ENCODE data around the gene COLGALT1. TPM values are rescaled to one million over a fixed set of nuclear protein-coding genes. Genes with fewer than 3 reads are reported as not detected.
"Not testable (repeated sequence)": the region's sequence is repeated elsewhere in the genome, so short reads cannot be mapped to it uniquely, and the experiment has no call there.

Gene COLGALT1
- total and polyA plus RNA-seq, 5 donors from 2014 or later: 17.1 to 40.6 (median 18.3) TPM

DNA sequence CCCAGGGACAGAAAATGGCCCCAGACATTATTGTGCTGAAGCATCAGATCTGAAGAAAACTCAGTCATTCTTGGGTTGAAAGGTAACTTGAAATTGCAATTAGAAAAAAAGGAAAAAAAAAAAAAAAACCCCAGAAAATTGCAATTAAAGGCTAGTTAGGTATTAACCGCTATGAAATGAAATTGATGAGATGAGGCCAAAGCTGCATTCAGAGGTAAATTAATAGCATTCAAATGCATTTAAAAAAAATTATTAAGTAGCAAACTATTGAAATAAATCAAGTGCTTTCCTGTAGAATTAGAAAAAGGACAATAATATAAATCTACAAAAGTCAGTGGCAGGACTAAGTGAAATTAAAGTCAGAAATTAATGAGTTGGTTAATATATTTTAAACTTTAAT is 37.6 kb upstream of the COLGALT1 start:
- H3K27me3 ChIP-seq (ENCODE audit: control insufficient read depth, insufficient read depth, low read length): no peaks in the 10 kb centered on the region
- Mint-ChIP-seq H3K36me3 (peaks cover 4% of the 10 kb centered on the region), H3K27me3 (peaks cover 3% of the 10 kb centered on the region), H3K4me3 (peak overlapping the region in 1 of 4 donors; percentile 49), H3K4me1 (peaks cover 0 to 26% (median 9%) of the 10 kb centered on the region in 4 donors), H3K27ac (no peak overlapping the region), H3K9me3 (peaks cover 0 to 5% (median 0%) of the 10 kb centered on the region in 7 donors)
- peaks cover 16% of the 10 kb centered on the region for H3K36me3 ChIP-seq (ENCODE audit: control insufficient read depth, insufficient read depth, low read length)
- H3K4me1 ChIP-seq (ENCODE audit: control insufficient read depth, insufficient read depth, low read length, poor library complexity, severe bottlenecking): peaks cover 4% of the 10 kb centered on the region
- H3K27ac ChIP-seq (ENCODE audit: insufficient read depth, low read length, poor library complexity, severe bottlenecking): no peak overlapping the region
- ATAC-seq (ENCODE audit: low read depth in 2 of 2) (no peak), DNase-seq (no peak)
- no peak overlapping the region for H3K4me3 ChIP-seq (ENCODE audit: low read depth, low read length)
- peaks cover 9 to 13% of the 10 kb centered on the region in 2 experiments for H3K9me3 ChIP-seq (ENCODE audit: control insufficient read depth in 2 of 2, low read length in 2 of 2)

DNA sequence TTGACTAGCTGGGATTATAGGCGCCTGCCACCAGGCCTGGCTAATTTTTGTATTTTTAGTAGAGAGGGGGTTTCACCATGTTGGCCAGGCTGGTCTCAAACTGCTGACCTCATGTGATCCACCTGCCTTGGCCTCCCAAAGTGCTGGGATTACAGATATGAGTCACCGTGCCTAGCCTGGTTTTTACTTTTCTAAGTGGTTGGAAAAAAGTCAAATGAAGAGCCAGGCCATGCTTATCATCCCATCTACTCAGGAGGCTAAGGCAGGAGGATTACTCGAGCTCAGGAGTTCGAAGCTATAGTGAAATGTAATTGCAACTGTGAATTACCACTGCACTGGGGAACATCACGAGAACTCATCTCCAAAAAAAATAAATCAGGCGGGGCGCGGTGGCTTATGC is 36.8 kb upstream of the COLGALT1 start:
- not testable (repeated sequence) for ATAC-seq (ENCODE audit: low read depth in 2 of 2); H3K27me3 Mint-ChIP-seq; H3K27ac ChIP-seq (ENCODE audit: insufficient read depth, low read length, poor library complexity, severe bottlenecking); H3K4me3 ChIP-seq (ENCODE audit: low read depth, low read length); H3K36me3 Mint-ChIP-seq; H3K27me3 ChIP-seq (ENCODE audit: control insufficient read depth, insufficient read depth, low read length); H3K4me3 Mint-ChIP-seq; DNase-seq; H3K9me3 Mint-ChIP-seq
- Mint-ChIP-seq H3K4me1 (peaks cover 0 to 27% (median 15%) of the 10 kb centered on the region in 4 donors), H3K27ac (peak overlapping the region in 1 of 3 donors; percentile 60)
- Histone ChIP-seq H3K36me3 (ENCODE audit: control insufficient read depth, insufficient read depth, low read length) (peaks cover 16% of the 10 kb centered on the region), H3K9me3 (ENCODE audit: control insufficient read depth in 2 of 2, low read length in 2 of 2) (peaks cover 9 to 13% of the 10 kb centered on the region in 2 experiments), H3K4me1 (ENCODE audit: control insufficient read depth, insufficient read depth, low read length, poor library complexity, severe bottlenecking) (peaks cover 12% of the 10 kb centered on the region)

DNA sequence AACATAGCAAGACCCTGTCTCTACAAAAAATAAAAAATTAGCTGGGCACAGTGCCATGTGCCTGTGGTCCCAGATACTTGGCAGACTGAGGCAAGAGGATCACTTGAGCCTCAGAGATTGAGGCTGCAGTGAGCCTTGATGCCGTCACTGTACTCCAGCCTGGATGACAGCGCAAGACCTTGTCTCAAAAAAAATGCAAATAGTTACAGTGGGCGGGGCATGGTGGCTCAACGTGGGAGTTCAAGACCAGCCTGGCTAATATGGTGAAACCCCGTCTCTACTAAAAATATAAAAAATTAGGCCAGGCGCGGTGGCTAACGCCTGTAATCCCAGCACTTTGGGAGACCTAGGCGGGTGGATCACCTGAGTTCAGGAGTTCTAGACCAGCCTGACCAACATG is 35.5 kb upstream of the COLGALT1 start:
- H3K4me1 ChIP-seq (ENCODE audit: control insufficient read depth, insufficient read depth, low read length, poor library complexity, severe bottlenecking): peaks cover 16% of the 10 kb centered on the region
- Mint-ChIP-seq H3K27ac (peak overlapping the region in 2 of 3 donors; percentile 34 to 52), H3K36me3 (peaks cover 4% of the 10 kb centered on the region), H3K9me3 (peaks cover 0 to 5% (median 0%) of the 10 kb centered on the region in 7 donors), H3K4me3 (no peak overlapping the region), H3K27me3 (peaks cover 7% of the 10 kb centered on the region), H3K4me1 (peaks cover 0 to 25% (median 15%) of the 10 kb centered on the region in 4 donors)
- no peak overlapping the region for H3K4me3 ChIP-seq (ENCODE audit: low read depth, low read length)
- ATAC-seq (ENCODE audit: low read depth in 2 of 2): no peak
- H3K27ac ChIP-seq (ENCODE audit: insufficient read depth, low read length, poor library complexity, severe bottlenecking): no peak overlapping the region
- no peaks in the 10 kb centered on the region for H3K27me3 ChIP-seq (ENCODE audit: control insufficient read depth, insufficient read depth, low read length)
- no peak for DNase-seq
- peaks cover 9 to 13% of the 10 kb centered on the region in 2 experiments for H3K9me3 ChIP-seq (ENCODE audit: control insufficient read depth in 2 of 2, low read length in 2 of 2)
- peaks cover 16% of the 10 kb centered on the region for H3K36me3 ChIP-seq (ENCODE audit: control insufficient read depth, insufficient read depth, low read length)

DNA sequence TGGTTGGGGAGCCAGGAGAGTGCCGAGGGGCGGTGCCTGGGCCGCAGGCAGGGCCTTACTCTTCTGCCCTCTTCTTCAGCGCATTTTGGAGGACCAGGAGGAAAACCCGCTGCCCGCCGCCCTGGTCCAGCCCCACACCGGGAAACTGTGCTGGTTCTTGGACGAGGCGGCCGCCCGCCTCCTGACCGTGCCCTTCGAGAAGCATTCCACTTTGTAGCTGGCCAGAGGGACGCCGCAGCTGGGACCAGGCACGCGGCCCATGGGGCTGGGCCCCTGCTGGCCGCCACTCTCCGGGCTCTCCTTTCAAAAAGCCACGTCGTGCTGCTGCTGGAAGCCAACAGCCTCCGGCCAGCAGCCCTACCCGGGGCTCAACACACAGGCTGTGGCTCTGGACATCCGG is 34.6 kb upstream of the COLGALT1 start:
- H3K4me1 ChIP-seq (ENCODE audit: control insufficient read depth, insufficient read depth, low read length, poor library complexity, severe bottlenecking): peaks cover 16% of the 10 kb centered on the region
- Mint-ChIP-seq H3K36me3 (peaks cover 3% of the 10 kb centered on the region), H3K27me3 (peaks cover 7% of the 10 kb centered on the region), H3K4me1 (peaks cover 0 to 28% (median 15%) of the 10 kb centered on the region in 4 donors), H3K4me3 (no peak overlapping the region), H3K27ac (no peak overlapping the region), H3K9me3 (peaks cover 0 to 5% (median 0%) of the 10 kb centered on the region in 7 donors)
- DNase-seq: no peak
- H3K27ac ChIP-seq (ENCODE audit: insufficient read depth, low read length, poor library complexity, severe bottlenecking): no peak overlapping the region
- peaks cover 9 to 13% of the 10 kb centered on the region in 2 experiments for H3K9me3 ChIP-seq (ENCODE audit: control insufficient read depth in 2 of 2, low read length in 2 of 2)
- H3K27me3 ChIP-seq (ENCODE audit: control insufficient read depth, insufficient read depth, low read length): no peaks in the 10 kb centered on the region
- H3K4me3 ChIP-seq (ENCODE audit: low read depth, low read length): no peak overlapping the region
- H3K36me3 ChIP-seq (ENCODE audit: control insufficient read depth, insufficient read depth, low read length): peaks cover 16% of the 10 kb centered on the region
- ATAC-seq (ENCODE audit: low read depth in 2 of 2): no peak

DNA sequence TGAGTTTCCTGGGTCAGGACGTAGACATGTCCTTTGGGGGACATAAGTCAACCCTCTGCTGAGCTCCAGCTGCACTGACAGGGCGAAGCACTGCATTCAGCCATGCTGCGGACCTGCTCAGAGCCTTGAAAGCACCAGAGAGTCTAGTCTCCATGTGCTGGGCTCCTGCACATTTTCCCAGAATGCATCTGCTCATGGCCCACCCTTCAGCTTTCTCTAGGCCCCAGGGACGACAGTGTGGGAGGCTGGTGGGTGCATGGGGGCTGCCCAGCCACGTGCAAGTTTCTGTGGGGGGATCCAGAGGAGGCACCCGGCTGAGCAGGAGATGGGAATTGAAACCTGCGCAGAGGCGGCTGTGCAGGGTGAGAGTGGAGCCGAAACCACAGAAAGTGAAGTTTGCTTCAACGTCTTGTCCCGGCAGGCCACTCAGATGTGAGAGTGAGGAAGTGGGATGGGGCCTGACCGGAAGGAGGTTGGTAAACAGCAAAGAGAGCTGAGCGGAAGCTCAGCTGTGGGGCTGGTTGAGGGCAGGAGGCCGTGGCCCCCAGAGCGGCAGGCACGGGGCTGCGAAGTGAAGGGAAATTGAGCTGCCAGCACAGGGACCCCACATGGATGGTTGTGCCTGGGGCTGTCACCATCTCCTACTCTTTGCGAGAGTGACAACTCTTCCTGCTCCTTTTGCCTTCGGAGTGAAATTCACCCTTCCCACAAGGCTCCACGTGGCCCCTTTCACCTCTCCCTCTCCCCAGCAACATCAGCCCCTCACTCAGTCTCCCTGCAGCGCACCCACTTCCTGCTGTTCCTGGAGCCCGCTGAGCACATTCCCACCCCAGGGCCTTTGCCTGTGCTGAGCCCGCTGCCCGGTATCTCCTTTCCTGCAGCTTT is 32.2 kb upstream of the COLGALT1 start:
- Histone ChIP-seq H3K27ac (ENCODE audit: insufficient read depth, low read length, poor library complexity, severe bottlenecking) (peak overlapping the region; percentile 43), H3K36me3 (ENCODE audit: control insufficient read depth, insufficient read depth, low read length) (no peaks in the 10 kb centered on the region), H3K4me3 (ENCODE audit: low read depth, low read length) (no peak overlapping the region), H3K27me3 (ENCODE audit: control insufficient read depth, insufficient read depth, low read length) (no peaks in the 10 kb centered on the region), H3K9me3 (ENCODE audit: control insufficient read depth in 2 of 2, low read length in 2 of 2) (peaks cover under 1 to 3% of the 10 kb centered on the region in 2 experiments), H3K4me1 (ENCODE audit: control insufficient read depth, insufficient read depth, low read length, poor library complexity, severe bottlenecking) (peaks cover 16% of the 10 kb centered on the region)
- no peaks in the 10 kb centered on the region for H3K9me3 Mint-ChIP-seq
- peak in 2 of 3 donors; percentile 17 to 83 for DNase-seq
- ATAC-seq (ENCODE audit: low read depth in 2 of 2): peak; percentile 75 to 77
- peaks cover 0 to 32% (median 15%) of the 10 kb centered on the region in 4 donors for H3K4me1 Mint-ChIP-seq
- peak overlapping the region in 2 of 4 donors; percentile 71 to 80 for H3K4me3 Mint-ChIP-seq
- H3K27me3 Mint-ChIP-seq: peaks cover 12% of the 10 kb centered on the region
- no peaks in the 10 kb centered on the region for H3K36me3 Mint-ChIP-seq
- peak overlapping the region; percentile 81 to 90 (median 90) for H3K27ac Mint-ChIP-seq

DNA sequence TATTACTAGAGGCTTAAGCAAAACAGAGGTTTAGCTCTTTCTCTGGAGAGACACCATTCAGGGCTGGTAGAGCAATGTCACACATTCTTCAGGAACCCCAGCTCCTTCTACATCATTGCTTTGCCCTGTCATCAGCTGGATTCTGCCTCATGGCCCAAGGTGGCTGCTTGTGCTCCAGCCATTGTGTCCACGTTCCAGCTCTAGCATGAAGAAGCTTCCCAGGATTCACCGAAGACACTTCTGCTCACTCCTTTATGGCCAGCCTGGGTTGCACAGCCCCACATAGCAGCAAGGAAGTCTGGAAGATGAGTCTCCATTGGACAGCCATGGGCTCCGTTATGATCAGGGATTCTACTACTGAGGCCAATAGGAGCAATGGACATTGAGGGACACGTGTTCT is 30.8 kb upstream of the COLGALT1 start:
- DNase-seq (no peak), ATAC-seq (ENCODE audit: low read depth in 2 of 2) (no peak)
- H3K4me3 Mint-ChIP-seq: no peak overlapping the region
- peaks cover 0 to 32% (median 15%) of the 10 kb centered on the region in 4 donors for H3K4me1 Mint-ChIP-seq
- Histone ChIP-seq H3K27ac (ENCODE audit: insufficient read depth, low read length, poor library complexity, severe bottlenecking) (no peak overlapping the region), H3K4me1 (ENCODE audit: control insufficient read depth, insufficient read depth, low read length, poor library complexity, severe bottlenecking) (peaks cover 16% of the 10 kb centered on the region), H3K27me3 (ENCODE audit: control insufficient read depth, insufficient read depth, low read length) (peaks cover 6% of the 10 kb centered on the region), H3K9me3 (ENCODE audit: control insufficient read depth in 2 of 2, low read length in 2 of 2) (peaks cover 0 to 6% of the 10 kb centered on the region in 2 experiments), H3K36me3 (ENCODE audit: control insufficient read depth, insufficient read depth, low read length) (no peaks in the 10 kb centered on the region), H3K4me3 (ENCODE audit: low read depth, low read length) (no peak overlapping the region)
- peaks cover 0 to 7% (median 0%) of the 10 kb centered on the region in 7 donors for H3K9me3 Mint-ChIP-seq
- peak overlapping the region in 2 of 3 donors; percentile 38 to 81 for H3K27ac Mint-ChIP-seq
- peaks cover 15% of the 10 kb centered on the region for H3K27me3 Mint-ChIP-seq
- no peaks in the 10 kb centered on the region for H3K36me3 Mint-ChIP-seq

DNA sequence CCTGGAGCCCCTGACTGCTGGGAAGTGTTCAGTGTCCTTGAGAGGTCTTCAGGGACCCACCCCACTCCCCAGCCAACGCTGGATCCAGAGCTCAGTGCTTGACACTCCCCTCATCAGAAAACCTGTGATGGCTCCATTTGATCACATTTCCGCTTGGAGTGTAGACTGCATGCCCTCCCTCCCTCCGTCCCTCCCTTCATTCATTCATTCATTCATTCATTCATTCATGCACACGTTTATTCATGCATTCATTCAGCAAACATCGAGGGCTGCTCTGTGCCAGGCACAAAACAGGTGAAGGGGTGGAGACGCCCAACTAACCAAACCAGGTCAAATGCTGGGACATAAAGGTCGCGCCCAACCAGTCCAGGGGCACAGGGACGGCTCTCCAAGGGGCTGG is 30.3 kb upstream of the COLGALT1 start:
- Mint-ChIP-seq H3K27ac (no peak overlapping the region), H3K4me1 (peaks cover 0 to 32% (median 15%) of the 10 kb centered on the region in 4 donors), H3K27me3 (peaks cover 17% of the 10 kb centered on the region), H3K36me3 (no peaks in the 10 kb centered on the region), H3K9me3 (peaks cover 0 to 7% (median 0%) of the 10 kb centered on the region in 7 donors), H3K4me3 (no peak overlapping the region)
- ATAC-seq (ENCODE audit: low read depth in 2 of 2): no peak
- Histone ChIP-seq H3K4me1 (ENCODE audit: control insufficient read depth, insufficient read depth, low read length, poor library complexity, severe bottlenecking) (peaks cover 16% of the 10 kb centered on the region), H3K9me3 (ENCODE audit: control insufficient read depth in 2 of 2, low read length in 2 of 2) (peaks cover 0 to 6% of the 10 kb centered on the region in 2 experiments), H3K27me3 (ENCODE audit: control insufficient read depth, insufficient read depth, low read length) (peaks cover 6% of the 10 kb centered on the region), H3K36me3 (ENCODE audit: control insufficient read depth, insufficient read depth, low read length) (no peaks in the 10 kb centered on the region), H3K4me3 (ENCODE audit: low read depth, low read length) (no peak overlapping the region), H3K27ac (ENCODE audit: insufficient read depth, low read length, poor library complexity, severe bottlenecking) (no peak overlapping the region)
- no peak for DNase-seq
